HEK293T (cell line): ENCODE data around the gene BRF1.

ENCODE experiments used
- ARNT ChIP-seq: fragments of 450-650 bp; IDR thresholded peaks from 2 replicates; pipeline ENCODE4 v1.6.1; 2017; ENCODE audit warnings: mild to moderate bottlenecking
- BHLHE40 ChIP-seq: fragments of 450-650 bp; IDR thresholded peaks from 2 replicates; pipeline ENCODE4 v1.6.1; 2016; ENCODE audit warnings: mild to moderate bottlenecking, moderate library complexity, borderline replicate concordance
- CTBP1 ChIP-seq: fragments of 450-650 bp; IDR thresholded peaks from 2 replicates; pipeline ENCODE4 v1.6.1; 2016; ENCODE audit warnings: borderline replicate concordance
- ELF4 ChIP-seq: fragments of 450-650 bp; IDR thresholded peaks from 2 replicates; pipeline ENCODE4 v1.6.1; 2017; ENCODE audit warnings: antibody characterized with exemption
- FOXA1 ChIP-seq: fragments of 450-650 bp; IDR thresholded peaks from 2 replicates; pipeline ENCODE4 v1.6.1; 2016; ENCODE audit warnings: mild to moderate bottlenecking
- FOXK2 ChIP-seq: fragments of 450-650 bp; IDR thresholded peaks from 2 replicates; pipeline ENCODE4 v1.6.1; 2016; ENCODE audit warnings: mild to moderate bottlenecking
- FOXM1 ChIP-seq: fragments of 450-650 bp; IDR thresholded peaks from 2 replicates; pipeline ENCODE4 v1.6.1; 2017; ENCODE audit warnings: mild to moderate bottlenecking, borderline replicate concordance
- L3MBTL2 ChIP-seq: fragments of 450-650 bp; conservative IDR thresholded peaks from 2 replicates; pipeline ENCODE4 v1.6.1; 2016; ENCODE audit warnings: mild to moderate bottlenecking
- NFRKB ChIP-seq: fragments of 450-650 bp; IDR thresholded peaks from 2 replicates; pipeline ENCODE4 v1.6.1; 2016; ENCODE audit warnings: mild to moderate bottlenecking, moderate library complexity
- SP1 ChIP-seq: fragments of 450-650 bp; IDR thresholded peaks from 2 replicates; pipeline ENCODE4 v1.6.1; 2017
- SUZ12 ChIP-seq: fragments of 450-650 bp; IDR thresholded peaks from 2 replicates; pipeline ENCODE4 v1.6.1; 2016; ENCODE audit warnings: mild to moderate bottlenecking
- TARDBP ChIP-seq: fragments of 450-650 bp; IDR thresholded peaks from 2 replicates; pipeline ENCODE4 v1.6.1; 2016
- ZNF384 ChIP-seq: fragments of 450-650 bp; IDR thresholded peaks from 2 replicates; pipeline ENCODE4 v1.6.1; 2016
- TF ChIP-seq, protein P1 (sequence below): fragments of 450-650 bp; IDR thresholded peaks from 2 replicates; pipeline ENCODE4 v1.6.1; 2016

DNA sequence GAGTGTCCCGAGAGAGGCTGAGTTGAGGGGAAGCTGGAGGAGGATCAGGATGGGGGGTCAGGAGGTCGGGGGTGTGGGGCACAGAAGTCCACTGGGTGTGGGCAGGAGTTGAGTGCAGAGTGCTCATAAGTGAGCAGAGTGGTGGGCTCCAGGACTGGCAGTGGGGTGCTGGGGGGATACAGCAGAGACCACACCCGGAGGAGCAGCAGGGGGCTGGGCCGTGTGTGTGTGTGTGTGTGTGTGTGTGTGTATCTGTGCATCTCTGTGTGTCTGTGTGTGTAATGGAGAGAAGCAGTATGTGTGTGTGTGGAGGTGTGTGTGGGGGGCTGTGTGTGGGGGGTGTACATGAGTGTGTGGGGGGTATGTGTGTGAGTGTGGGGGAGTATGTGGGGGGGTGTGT, 114.8 kb downstream of the BRF1 start:
- TF ChIP-seq SP1 = no peak
- TF ChIP-seq ZNF384 = no peak
- TF ChIP-seq BHLHE40 = no peak
- no peak for TF ChIP-seq FOXM1
- no peak for TF ChIP-seq FOXK2
- TF ChIP-seq L3MBTL2 = no peak
- no peak for TF ChIP-seq TARDBP
- no peak for TF ChIP-seq SUZ12
- TF ChIP-seq, protein P1, sequence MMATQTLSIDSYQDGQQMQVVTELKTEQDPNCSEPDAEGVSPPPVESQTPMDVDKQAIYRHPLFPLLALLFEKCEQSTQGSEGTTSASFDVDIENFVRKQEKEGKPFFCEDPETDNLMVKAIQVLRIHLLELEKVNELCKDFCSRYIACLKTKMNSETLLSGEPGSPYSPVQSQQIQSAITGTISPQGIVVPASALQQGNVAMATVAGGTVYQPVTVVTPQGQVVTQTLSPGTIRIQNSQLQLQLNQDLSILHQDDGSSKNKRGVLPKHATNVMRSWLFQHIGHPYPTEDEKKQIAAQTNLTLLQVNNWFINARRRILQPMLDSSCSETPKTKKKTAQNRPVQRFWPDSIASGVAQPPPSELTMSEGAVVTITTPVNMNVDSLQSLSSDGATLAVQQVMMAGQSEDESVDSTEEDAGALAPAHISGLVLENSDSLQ = no peak
- TF ChIP-seq CTBP1 = no peak
- no peak for TF ChIP-seq ARNT
- TF ChIP-seq ELF4 = no peak
- TF ChIP-seq NFRKB = no peak
- TF ChIP-seq FOXA1 = no peak
